HL-60/S4 treated with phorbol 12-myristate 13-acetate at 8.2 ng/mL for 4 days and 3 days (cell line): ENCODE data around the gene FGF11.

ENCODE experiments used
- in situ Hi-C: fragments of 300-500 bp; cut with MboI; formaldehyde crosslinking; loops from 2 replicates; pipeline ENCODE4 v1.15.0; 2022; ENCODE audit warnings: low sequenced_read_pairs

Gene FGF11

DNA sequence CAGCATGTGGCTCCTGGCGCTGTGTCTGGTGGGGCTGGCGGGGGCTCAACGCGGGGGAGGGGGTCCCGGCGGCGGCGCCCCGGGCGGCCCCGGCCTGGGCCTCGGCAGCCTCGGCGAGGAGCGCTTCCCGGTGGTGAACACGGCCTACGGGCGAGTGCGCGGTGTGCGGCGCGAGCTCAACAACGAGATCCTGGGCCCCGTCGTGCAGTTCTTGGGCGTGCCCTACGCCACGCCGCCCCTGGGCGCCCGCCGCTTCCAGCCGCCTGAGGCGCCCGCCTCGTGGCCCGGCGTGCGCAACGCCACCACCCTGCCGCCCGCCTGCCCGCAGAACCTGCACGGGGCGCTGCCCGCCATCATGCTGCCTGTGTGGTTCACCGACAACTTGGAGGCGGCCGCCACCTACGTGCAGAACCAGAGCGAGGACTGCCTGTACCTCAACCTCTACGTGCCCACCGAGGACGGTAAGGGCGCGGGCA is 31.0 kb upstream of the FGF11 start:
- in situ Hi-C loops, result no loop called here

DNA sequence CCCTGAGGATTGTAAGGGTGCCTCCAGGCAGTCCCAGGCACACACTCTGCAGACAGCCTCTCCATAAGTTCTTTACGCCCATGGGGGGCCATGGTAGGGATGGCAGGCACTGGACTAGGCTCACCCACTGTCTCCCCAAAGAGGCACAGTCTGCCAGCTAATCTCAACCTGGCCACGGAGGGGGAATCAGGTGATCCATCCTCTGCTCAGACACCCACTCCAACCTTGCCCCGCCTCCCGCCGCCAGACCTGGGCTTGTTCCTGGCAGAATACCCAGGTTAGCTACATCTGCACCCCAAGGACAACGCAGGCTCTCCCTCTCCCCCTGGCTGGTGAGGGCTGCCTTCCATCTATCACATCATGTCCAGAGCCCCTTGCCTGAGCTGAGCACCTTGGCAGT is 30.4 kb upstream of the FGF11 start:
- in situ Hi-C loops, result no loop called here

GRCh38 chr17:7409716-7410115 is 29.6 kb upstream of the FGF11 start:
- in situ Hi-C loops, result no loop called here

- in situ Hi-C loops, result no loop called here
Observed at GRCh38 chr17:7410634-7411426, 28.5 kb upstream of the FGF11 start.

DNA sequence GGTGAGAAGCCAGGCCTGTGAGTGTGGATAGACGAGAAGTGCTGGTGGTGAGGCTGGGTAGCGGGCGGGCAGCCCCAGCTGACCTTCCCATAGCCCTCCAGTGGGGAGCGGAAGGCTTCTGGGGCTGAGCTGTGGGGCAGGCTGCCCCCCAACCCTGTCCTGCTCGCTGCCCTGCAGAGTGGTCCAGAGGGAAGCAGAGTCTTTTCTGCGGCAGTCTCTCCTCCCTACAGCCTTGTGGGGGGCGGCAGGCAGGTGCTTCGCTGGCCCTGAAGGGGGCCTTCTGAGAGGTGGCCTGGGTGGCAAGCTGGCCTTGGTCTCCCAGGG is 27.9 kb upstream of the FGF11 start:
- in situ Hi-C loops, result no loop called here

DNA sequence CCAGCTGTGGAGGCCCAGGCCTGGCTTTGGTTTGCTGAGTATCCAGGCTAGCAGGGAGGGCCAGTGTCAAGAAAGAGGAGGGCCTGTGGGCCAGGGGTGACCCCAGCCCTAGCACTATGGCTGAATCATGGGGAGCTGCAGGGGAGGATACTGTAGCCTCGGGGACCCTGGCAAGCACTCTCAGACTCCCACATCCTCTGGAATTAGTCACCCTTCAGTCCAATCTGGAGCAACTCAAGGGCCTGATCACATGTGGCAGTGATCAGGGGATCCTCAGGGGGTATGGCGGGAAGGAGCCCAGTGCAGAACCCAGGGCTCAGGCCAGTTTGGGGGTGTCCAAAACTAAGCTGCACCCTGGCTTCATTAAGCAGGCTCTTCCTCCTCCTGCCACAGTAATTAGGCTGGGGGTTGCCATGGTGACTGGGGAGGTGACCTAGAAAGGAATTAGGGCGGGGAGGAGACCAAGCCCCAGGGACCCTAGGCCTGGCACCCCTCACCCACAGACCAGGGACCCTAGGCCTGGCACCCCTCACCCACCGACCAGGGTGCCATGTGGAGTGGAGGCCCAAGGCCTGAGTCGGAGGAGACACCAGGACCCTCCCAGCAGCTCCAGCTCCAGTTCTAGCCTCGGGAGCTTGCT is 25.8 kb upstream of the FGF11 start:
- in situ Hi-C loops, result no loop called here

DNA sequence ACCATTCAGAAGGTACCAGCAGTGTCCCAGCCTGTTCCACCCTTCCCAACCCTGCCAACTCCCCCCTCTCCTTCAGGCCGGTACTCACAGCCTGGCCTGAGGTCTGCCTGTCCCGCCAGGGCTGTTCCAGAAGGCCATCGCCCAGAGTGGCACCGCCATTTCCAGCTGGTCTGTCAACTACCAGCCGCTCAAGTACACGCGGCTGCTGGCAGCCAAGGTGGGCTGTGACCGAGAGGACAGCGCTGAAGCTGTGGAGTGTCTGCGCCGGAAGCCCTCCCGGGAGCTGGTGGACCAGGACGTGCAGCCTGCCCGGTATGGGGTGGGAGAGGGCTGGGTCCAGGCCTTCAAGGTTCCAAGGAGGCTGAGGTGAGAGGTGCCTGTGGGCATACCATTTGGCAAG is 24.5 kb upstream of the FGF11 start:
- in situ Hi-C loops, result no loop called here

GRCh38 chr17:7415784-7416183 is 23.5 kb upstream of the FGF11 start:
- in situ Hi-C loops, result no loop called here

- in situ Hi-C loops, result no loop called here
Observed at GRCh38 chr17:7416323-7416722, 23.0 kb upstream of the FGF11 start.

DNA sequence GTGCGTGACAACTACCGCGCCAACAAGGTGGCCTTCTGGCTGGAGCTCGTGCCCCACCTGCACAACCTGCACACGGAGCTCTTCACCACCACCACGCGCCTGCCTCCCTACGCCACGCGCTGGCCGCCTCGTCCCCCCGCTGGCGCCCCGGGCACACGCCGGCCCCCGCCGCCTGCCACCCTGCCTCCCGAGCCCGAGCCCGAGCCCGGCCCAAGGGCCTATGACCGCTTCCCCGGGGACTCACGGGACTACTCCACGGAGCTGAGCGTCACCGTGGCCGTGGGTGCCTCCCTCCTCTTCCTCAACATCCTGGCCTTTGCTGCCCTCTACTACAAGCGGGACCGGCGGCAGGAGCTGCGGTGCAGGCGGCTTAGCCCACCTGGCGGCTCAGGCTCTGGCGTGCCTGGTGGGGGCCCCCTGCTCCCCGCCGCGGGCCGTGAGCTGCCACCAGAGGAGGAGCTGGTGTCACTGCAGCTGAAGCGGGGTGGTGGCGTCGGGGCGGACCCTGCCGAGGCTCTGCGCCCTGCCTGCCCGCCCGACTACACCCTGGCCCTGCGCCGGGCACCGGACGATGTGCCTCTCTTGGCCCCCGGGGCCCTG is 22.2 kb upstream of the FGF11 start:
- in situ Hi-C loops, result no loop called here

- in situ Hi-C loops, result no loop called here
Observed at GRCh38 chr17:7418472-7419152, 20.7 kb upstream of the FGF11 start.

DNA sequence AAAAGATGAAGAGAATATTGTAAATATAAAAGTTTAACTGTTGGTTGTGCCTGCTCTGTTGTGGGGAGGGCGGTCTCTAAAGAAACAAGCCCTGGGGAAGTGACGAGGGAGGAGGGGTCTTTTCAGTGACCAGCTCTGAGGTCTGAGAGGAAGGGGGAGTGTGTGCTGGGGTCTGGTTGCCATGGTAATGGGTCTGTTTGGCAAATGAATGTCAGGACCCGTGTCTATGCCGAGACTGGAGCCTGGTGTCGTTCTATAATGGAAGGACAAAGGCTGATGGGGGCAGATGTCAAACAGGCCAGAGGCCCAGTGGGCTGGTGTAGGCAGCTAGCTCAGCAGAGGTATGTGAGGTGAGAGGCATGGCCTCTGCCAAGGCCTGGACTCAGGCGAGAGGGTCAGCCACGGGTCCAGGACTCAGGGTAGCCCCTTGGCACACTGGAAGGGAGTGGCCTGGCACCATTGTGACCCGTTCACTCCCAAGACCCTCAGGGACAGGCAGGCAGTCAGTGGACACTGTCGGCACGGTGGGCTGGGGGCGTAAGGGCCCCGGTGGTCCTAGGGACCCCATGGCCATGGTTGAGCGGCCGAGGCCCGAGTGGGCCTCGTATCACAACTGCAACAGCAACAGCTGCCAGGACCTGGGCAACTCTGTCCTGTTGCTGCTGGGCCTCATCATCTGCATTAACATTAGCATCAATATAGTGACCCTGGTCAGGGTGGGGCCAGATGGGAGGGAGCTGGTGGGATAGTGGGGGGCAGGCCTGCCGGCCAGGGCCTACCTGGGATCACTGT is 19.3 kb upstream of the FGF11 start, which contains the start of gene SPEM1:
SPEM1 (plus strand) TSS at position 506 of the 792 bp plus-strand sequence; CDS start at position 567, 61 bp downstream.
- in situ Hi-C loops, result no loop called here

GRCh38 chr17:7421186-7421585 is 18.1 kb upstream of the FGF11 start:
- in situ Hi-C loops, result no loop called here

DNA sequence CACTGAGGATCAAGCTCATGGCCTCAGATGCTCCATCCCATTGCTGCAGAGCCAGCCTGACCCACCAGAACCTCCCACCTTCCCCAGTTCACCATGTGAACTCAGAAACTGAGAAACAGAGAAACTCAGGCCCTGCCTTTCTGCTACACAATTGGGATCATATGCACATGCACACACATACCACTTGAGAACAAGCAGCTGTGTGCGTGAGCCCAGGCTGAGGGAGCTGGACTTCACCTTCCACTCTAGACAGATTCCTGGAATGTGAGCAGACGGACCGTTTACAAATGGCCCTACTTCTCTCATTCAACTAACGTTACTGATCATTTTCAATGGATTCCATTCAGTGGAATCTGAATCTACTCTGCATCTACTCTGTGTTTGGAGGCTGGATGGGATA is 15.6 kb upstream of the FGF11 start:
- in situ Hi-C loops, result no loop called here

DNA sequence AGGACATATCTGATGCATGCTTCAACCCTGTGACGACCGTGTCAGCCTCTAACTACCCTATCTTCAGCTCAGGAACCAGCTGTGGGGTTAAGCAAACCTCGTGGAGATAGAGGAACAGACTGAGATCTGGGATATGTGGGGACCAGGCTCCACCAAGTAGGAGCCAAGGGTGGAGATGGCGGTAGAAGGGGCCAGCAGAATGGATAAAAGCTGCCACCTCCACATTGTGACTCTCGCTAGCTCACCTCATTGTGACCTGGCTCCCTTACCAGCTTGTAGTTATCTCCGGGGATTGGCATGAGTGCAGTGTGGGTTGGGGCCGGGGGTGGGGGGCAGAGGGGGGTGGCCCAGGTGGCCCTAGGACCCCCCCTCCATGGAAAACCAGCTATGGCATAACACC is 14.0 kb upstream of the FGF11 start, which contains the start of gene SPEM2:
SPEM2 (plus strand) TSS at position 301 of the 400 bp plus-strand sequence; CDS start at position 374, 73 bp downstream.
- in situ Hi-C loops, result no loop called here

- in situ Hi-C loops, result no loop called here
Observed at GRCh38 chr17:7425756-7426155, 13.6 kb upstream of the FGF11 start.

- in situ Hi-C loops, result no loop called here
Observed at GRCh38 chr17:7426203-7426863, 13.0 kb upstream of the FGF11 start.

- in situ Hi-C loops, result no loop called here
Observed at GRCh38 chr17:7426896-7427489, 12.3 kb upstream of the FGF11 start.

GRCh38 chr17:7427549-7427948 is 11.8 kb upstream of the FGF11 start:
- in situ Hi-C loops, result no loop called here

DNA sequence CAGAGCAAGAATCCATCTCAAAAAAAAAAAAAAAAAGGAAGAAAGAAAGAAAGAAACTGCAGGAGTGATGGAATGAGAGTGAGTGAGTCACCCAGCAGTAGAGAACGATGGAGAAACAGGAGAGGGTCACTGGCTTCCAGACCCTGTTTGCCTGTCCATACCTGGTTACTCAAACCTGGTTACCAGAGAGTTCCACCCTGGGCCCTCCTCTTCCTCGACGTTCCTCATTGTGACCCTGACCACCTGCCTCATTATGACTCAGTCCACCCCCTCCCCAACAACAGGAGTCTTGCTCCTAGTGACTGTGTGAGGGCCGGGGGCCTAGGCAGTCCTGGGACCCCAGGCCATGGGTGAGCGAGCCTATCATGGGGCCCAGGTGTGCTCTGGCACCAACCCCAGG is 10.8 kb upstream of the FGF11 start, which contains the start of gene SPEM3:
SPEM3 (plus strand) TSS at position 301 of the 400 bp plus-strand sequence; CDS start at position 347, 46 bp downstream.
- in situ Hi-C loops, result no loop called here
